AG20443 (cell line): Measurements from ENCODE around the gene RECK.

Experiments used
- DNase-seq: peaks from one replicate; pipeline ENCODE4 v3.0.0; 2012; ENCODE audit warnings: low spot score, mixed read lengths

Gene RECK

DNA sequence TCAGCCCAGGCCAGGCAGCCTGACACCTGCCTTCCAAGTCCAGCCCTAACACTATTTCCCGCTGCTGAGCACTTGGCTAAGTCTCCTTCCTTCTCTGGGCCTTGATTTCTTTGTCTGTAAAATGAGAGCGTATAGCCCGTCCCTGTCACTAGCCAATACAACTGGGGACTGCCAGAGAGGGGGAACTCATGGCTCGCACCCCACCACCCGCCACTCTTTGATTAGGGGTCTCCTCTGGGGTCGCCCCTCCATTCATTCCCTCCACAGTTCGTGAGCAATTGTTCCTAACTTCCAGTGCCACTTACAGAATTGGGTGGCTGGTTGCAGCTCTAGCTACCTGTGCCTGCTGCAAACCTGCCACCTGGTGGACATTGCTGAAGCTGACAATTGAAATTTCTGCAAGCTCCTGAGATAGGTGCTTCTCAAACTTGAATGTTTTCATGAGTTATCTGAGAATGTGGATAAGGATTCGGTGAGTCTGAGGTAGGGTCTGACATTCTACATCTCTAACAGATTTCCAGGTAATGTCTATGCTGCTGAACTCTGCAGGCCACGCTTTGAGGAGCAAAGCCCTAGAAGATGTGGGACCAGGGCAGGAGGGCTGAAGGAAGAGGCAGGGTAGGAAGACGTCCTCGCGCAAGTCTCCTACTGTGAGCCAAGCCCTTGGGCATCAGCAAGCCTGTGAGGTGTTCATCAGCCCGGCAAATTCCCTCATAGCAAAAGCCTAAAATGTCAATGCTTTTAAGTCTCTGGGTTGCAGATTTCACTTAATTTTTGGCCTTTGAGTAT lies 13.3 kb upstream of the RECK start:
- DNase-seq, result peak; percentile 73

DNA sequence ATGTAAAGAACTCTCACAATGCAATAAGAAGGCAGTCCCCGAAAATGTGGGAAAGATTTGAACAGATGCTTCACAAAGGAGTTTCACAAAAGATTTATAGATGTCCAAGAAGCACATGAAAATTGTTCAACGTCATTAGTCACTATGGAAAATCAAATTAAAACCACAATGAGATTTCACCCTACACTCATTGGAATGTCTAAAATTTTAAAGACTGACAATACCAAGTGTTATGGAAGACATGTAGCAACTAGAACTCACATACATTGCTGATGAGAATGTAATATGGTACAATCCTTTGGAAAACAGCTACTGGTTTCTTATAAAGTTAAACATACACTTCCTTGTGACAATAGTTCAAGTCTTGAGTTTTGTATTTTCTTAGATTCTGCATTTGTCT lies 11.0 kb upstream of the RECK start:
- DNase-seq, result no peak

GRCh38 chr9:36029202-36029601 lies 7.5 kb upstream of the RECK start:
- DNase-seq, result no peak

DNA sequence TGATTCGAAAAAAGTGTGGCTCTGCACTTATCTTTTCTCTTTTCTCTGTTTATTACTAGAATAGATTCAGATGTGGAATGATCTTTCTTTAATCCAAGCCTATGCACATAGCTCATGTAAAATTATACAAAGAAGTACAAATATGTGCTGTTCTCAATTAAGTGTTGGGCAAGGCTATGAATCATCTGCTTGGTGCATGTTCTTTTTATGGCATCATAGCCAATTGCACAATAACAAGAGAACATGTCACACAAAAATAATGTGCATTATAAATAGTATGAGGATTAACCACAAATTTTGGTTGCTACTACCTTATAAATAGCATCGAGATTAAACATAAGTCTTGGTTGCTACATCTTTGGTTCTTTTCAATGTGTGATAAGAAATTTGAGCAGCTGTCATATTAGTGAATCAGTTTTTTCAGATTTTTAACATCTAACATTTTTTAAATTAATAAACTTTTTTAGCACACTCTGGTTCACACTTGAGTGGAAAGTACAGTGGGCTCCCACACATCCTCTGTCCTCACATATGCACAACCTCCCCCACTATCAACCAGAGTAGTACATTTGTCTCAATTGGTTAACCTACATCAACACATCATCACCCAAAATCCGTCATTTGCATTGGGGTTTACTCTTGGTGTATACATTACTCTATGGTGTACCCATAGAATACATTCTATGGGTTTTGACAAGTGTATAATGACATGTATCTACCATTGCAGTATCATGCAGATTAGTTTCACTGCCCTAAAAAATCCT lies 6.8 kb upstream of the RECK start:
- peak; percentile 66 for DNase-seq

DNA sequence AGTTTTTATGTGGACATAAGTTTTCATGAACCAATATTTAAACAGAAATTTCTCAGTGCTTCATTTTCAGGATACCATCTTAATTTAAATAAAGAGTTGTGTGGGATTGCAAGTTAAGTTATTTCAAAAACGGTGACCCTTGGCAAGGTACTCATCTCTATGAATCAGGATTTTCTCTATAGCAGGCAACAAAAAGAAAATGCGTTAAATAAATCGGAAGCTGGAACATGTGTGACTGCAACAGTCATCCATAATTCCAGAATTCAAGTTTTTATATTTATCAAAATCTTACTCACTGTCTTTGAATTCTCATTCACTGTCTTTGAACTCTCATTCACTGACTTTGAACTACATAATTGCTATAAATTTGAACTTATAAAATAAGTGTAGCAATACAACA lies 5.8 kb upstream of the RECK start:
- DNase-seq, result no peak

- DNase-seq, result no peak
These were observed 4.7 kb upstream of the RECK start for GRCh38 chr9:36031774-36032555.

GRCh38 chr9:36033788-36034187 lies 2.9 kb upstream of the RECK start:
- DNase-seq, result no peak

GRCh38 chr9:36034234-36034633 lies 2.5 kb upstream of the RECK start:
- DNase-seq, result no peak

DNA sequence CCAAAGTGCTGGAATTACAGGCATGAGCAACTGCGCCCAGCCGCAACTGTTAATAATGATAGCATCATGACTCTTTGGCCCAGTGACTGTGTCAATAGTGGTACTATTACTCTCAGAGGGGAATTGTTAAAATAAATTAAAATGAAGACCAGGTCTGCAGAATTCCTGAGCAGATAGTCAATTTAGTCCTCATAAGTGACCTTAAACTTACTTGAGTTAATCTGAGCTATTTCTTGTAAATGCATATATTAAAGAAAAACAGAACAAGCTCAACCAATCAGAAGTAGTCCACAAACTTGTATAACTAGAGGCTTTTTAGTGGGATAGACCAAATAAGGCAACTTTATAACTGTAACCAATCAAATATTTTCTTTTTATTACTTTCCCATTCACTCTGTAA lies 1.7 kb upstream of the RECK start:
- DNase-seq, result no peak

GRCh38 chr9:36036253-36036779 lies 397 bp upstream of the RECK start:
- DNase-seq, result no peak

DNA sequence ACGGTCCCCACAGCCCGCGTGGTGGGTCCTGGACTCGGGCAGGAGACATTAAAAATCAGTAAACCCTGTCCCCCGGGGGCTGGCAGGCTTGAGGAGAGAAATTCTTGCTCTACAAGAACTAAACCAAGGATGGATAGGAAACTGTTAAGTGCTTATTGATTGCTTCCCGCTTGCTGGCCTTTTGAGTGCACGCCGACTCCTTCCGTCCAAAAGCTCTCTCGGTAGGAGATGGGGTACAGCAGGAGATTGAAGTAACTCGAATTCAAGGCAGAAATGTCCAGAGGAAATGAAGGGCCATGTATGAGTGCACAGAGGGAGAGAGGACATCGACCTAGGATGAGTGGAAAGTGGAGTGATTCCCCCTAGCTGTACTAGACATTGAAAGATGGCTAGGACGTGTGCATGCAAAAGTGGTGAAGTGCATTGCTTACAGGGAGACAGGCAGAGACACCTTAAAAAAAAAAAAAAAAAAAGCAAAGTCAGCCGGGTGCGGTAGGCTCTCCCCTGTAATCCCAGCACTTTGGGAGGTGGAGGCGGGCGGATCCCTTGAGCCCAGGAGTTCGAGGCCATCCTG lies 923 bp downstream of the RECK start:
- DNase-seq, result no peak

GRCh38 chr9:36039121-36039520 lies 2.4 kb downstream of the RECK start:
- no peak for DNase-seq

DNA sequence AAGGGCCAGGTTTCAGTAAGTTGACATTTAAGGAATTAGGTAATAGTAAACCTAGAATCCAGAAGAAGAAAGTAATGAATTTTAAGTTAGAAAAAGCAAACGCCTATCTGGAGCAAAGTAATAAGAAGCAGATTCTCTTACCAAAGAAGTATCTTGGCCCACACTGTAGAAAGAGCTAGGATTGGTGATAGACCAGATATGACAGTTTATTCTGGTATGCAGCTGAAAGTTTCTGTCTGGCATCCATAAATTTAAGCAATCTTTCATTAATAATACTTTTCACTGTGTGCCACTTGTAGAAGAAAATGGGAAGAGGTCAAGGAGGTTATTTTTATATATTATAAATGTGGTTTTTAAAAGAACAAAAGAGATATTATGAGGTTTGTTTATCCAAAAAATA lies 3.0 kb downstream of the RECK start:
- DNase-seq, result peak; percentile 54

DNA sequence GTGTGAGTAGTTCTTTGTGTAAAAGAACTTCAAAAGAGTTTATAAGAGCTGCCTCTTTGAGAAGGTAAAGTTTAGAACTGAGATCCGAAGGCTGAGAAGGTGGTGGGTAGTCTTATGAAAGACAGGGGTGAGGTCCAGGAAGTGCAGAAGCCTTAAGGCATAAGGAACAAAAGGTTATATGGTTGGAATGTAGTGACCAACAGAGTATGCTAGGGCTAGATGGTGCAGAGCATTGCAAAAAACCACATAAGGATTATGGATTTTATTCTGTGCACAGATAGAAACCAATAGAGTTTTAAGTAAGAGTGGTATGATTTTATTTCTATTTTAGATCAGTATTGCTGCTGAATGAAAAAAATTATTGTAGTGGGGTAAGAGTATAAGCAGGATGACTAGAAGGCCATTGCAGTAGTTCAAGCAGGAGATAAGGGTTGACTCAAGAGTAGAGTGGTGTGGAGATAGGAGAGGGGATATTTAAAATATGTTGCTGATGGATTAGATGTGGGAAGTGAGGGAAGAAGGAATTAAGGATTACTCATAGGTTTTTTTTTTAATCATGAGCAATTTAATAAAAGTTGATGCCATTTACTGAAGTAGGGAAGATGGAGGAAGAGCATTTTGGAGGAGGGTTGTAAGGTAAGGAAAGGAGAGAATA lies 3.7 kb downstream of the RECK start:
- DNase-seq, result no peak

- no peak for DNase-seq
These were observed 4.8 kb downstream of the RECK start for GRCh38 chr9:36041506-36041905.

DNA sequence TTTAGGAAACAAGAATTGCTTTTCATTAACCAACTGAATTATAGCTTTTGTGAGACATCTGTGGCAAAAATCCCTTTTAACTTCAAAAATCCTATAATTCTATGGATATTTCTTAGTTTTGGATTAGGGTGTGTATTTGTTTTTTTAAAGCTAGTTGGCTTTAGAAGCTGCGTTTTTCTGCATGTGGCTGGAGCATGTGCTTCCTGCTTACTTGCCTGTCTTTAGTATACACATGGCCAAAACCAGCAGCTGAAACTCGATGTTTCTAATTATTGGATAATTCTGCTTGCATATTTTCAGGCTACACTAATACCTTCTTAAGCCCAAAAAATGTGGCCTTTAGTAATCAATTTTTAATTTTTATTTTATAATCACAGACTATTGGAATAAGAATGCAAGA lies 8.9 kb downstream of the RECK start:
- peak; percentile 34 for DNase-seq

GRCh38 chr9:36046923-36047322 lies 10.2 kb downstream of the RECK start:
- DNase-seq, result no peak

DNA sequence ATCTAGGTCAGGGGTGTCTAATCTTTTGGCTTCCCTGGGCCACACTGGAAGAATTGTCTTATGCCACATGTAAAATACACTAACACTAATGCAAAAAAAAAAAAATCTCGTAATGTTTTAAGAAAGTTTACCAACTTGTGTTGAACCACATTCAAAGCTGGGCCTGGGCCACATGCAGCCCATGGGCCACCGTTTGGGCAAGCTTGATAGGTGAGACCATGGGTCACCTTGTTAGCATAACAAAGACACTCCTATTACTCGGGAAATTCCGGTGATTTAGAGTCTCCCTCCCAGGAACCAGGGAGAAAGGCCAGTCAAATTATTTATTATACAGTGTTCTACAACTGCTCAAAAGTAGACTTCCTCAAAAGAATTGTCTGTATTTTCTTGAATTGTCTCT lies 12.7 kb downstream of the RECK start:
- no peak for DNase-seq

DNA sequence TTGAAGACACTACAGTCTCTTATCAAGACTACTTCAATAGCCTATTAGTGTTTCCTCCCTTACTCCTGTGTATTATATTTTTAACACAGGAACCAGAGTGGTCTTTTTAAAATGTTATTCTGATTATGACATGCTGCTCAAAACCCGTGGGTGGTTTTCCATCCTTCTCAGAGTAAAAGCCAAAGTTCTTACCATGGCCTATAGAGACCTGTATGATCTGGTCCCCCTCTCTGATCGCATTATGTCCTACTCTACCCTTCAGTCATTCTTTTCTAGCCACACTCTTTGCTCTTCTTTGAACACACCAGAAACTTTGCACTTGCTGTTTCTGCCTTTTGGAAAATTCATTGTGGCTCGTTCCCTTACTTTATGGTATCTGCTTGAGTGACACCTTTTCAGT lies 13.8 kb downstream of the RECK start:
- DNase-seq, result no peak

DNA sequence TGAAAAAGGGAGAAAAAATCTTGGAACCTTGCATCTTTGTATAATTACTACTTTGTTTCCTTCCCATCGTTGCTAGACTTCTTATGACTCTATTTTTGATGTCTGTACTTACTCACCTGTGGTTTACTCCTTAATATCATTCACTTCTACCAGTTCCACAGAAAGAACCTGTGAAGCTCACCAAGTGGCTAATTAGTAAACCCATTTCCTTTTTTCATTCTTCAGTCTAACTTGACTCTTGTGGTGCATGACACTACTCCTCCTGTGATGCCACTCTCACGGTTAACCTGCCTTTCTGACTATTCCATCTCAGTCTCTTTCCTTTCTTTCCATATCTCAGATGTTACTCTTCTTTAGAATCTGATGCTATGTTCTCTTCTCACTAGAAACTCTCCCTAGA lies 14.6 kb downstream of the RECK start:
- DNase-seq, result no peak

- no peak for DNase-seq
These were observed 17.3 kb downstream of the RECK start for GRCh38 chr9:36053971-36054370.

DNA sequence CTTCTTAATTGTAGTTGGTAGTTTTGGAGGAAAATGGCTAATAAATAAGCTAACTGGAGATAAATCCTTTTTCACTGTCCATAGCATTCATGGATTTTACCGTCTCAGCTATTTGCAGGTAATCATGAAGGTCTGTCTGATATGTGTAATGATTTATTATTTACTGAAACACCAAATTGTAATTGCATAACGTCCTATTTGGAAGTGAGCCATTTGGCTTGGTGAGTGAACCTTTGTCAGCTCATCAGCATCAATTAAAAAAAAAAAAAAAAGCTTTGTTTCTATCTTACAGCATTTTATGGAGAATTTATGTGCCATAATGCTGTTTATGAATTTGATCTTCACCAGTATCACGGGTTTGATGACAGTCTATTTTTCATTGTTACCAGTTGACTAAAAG lies 20.2 kb downstream of the RECK start:
- DNase-seq, result no peak
